GM19328 (cell line): Measurements from ENCODE around the gene PCDHA4.
"Not testable (repeated sequence)": the region's sequence is repeated elsewhere in the genome, so short reads cannot be mapped to it uniquely, and the experiment has no call there.

Experiments used
- ATAC-seq: cut with Tn5 transposase; IDR thresholded peaks from one replicate; pipeline ENCODE4 v1.9.1; 2021; ENCODE audit warnings: mild to moderate bottlenecking, moderate library complexity; ENCODE audit not compliant: unreplicated experiment

PCDHA4 gene

DNA sequence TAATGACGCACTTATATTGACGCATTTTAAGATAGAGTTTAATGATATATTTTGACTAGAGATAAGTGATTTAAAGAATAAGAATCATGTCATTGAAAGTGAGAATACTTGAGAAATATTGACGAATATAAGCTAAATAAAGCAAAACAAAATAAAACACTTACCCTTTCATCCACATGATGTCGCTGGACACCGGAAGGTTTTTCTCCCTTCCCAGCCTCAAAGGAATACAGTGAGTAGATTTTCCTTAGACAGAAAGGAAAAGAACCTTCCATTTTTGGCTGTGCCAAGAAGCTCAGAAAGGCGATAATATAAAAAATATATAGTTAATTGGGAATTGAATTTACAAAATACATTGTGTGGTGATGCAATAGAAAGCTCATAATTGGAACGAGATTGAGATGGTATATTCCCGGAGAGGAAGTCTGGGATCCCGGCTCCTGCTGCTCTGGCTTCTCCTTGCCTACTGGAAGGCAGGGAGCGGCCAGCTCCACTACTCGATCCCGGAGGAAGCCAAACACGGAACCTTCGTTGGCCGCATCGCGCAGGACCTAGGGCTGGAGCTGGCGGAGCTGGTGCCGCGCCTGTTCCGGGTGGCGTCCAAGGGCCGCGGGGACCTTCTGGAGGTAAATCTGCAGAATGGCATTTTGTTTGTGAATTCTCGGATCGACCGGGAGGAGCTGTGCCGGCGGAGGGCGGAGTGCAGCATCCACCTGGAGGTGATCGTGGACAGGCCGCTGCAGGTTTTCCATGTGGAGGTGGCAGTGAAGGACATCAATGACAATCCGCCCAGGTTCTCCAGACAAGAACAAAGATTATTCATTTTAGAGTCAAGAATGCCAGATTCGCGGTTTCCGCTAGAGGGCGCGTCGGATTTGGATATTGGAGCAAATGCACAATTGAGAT, 14.8 kb downstream of the PCDHA4 start, which contains the start of gene PCDHA5:
Gene PCDHA5 (plus strand): TSS at position 239 of the 906 bp plus-strand sequence.
- ATAC-seq = no peak

DNA sequence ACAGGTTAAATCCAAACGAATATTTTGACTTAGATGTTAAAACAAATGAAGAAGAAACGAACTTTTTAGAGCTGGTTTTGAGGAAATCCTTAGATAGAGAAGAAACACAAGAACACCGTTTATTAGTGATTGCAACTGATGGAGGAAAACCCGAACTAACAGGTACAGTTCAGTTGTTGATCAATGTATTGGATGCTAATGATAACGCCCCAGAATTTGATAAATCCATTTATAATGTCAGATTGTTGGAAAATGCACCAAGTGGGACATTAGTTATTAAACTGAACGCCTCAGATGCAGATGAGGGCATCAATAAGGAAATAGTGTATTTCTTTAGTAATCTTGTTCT, 15.4 kb downstream of the PCDHA4 start:
- no peak for ATAC-seq

DNA sequence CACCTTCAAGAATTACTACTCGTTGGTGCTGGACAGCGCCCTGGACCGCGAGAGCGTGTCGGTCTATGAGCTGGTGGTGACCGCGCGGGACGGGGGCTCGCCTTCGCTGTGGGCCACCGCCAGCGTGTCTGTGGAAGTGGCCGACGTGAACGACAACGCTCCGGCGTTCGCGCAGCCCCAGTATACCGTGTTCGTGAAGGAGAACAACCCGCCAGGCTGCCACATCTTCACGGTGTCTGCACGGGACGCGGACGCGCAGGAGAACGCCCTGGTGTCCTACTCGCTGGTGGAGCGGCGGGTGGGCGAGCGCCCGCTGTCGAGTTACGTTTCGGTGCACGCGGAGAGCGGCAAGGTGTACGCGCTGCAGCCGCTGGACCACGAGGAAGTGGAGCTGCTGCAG, 16.1 kb downstream of the PCDHA4 start:
- not testable (repeated sequence) for ATAC-seq

DNA sequence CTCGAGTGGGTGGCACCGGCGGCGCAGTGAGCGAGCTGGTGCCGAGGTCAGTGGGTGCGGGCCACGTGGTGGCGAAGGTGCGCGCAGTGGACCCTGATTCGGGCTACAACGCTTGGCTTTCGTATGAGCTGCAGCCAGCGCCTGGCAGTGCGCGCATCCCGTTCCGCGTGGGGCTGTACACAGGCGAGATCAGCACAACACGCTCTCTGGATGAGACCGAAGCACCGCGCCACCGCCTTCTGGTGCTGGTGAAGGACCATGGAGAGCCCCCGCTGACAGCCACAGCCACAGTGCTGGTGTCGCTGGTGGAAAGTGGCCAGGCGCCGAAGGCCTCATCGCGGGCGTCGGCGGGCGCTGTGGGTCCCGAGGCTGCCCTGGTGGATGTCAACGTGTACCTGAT, 16.6 kb downstream of the PCDHA4 start:
- no peak for ATAC-seq

DNA sequence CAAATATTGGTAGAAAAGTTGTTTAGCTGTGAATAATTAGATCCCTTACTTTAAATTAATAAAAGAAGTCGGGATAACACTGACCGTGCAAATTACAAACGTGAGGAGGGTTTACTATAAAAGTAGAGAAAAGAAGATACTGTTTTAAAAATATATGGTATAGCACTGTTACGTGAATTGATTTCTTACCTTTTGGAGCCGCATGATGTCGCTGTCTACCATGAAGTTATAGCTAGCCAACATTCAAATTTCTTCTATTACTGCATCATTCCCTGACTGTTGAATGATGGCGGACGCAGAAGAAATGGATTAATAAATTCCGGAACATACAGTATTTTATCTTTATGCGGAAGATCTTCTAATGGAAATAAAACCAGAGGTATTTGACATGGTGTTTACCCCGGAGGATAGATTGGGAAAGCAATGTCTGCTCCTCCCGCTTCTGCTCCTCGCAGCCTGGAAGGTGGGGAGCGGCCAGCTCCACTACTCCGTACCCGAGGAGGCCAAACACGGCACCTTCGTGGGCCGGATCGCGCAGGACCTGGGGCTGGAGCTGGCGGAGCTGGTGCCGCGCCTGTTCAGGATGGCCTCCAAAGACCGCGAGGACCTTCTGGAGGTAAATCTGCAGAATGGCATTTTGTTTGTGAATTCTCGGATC, 21.0 kb downstream of the PCDHA4 start, which contains the start of gene PCDHA6:
Gene PCDHA6 (plus strand): TSS at position 257 of the 658 bp plus-strand sequence. CDS start 132 bp downstream, at position 389.
- no peak for ATAC-seq

DNA sequence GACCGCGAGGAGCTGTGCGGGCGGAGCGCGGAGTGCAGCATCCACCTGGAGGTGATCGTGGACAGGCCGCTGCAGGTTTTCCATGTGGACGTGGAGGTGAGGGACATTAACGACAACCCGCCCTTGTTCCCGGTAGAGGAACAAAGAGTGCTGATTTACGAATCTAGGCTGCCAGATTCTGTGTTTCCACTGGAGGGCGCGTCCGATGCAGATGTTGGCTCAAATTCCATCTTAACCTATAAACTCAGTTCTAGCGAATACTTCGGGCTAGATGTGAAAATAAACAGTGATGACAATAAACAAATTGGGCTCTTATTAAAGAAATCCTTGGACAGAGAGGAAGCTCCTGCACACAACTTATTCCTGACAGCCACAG, 21.5 kb downstream of the PCDHA4 start:
- ATAC-seq = no peak

DNA sequence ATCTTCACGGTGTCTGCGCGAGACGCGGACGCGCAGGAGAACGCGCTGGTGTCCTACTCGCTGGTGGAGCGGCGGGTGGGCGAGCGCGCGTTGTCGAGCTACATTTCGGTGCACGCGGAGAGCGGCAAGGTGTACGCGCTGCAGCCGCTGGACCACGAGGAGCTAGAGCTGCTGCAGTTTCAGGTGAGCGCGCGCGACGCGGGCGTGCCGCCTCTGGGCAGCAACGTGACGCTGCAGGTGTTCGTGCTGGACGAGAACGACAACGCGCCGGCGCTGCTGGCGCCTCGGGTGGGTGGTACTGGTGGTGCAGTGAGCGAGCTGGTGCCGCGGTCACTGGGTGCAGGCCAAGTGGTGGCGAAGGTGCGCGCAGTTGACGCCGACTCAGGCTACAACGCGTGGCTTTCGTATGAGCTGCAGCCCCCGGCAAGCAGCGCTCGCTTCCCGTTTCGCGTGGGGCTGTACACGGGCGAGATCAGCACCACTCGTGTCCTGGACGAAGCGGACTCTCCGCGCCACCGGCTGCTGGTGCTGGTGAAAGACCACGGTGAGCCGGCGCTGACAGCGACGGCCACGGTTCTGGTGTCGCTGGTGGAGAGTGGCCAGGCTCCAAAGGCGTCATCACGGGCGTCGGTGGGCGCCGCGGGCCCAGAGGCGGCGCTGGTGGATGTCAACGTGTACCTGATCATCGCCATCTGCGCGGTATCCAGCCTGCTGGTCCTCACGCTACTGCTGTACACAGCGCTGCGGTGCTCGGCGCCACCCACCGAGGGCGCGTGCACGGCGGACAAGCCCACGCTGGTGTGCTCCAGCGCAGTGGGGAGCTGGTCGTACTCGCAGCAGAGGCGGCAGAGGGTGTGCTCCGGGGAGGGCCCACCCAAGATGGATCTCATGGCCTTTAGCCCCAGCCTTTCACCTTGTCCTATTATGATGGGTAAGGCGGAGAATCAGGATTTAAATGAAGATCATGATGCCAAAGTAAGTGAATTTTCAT, 22.9 kb downstream of the PCDHA4 start:
- ATAC-seq = not testable (repeated sequence)

DNA sequence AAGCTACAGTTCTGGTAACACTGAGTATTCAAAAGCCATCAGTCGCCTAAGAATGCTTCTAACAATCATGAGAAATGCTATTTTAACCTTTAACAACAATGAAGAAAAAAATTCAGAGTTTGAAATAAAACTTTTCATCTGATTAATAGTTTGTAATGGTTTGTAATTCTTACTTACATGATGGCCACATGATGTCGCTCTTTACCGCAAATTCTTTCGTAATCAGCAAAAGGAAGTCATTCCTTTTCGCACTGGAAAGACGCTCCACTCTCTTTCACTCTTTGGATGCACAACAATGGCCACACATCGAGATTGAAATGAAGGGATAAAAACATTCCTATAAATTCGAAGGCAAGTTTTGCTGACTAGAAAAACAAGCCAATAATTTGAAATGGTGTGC, 27.1 kb downstream of the PCDHA4 start, which contains the start of gene PCDHA7:
Gene PCDHA7 (plus strand): TSS at position 277 of the 400 bp plus-strand sequence. CDS start 115 bp downstream, at position 392.
- no peak for ATAC-seq

DNA sequence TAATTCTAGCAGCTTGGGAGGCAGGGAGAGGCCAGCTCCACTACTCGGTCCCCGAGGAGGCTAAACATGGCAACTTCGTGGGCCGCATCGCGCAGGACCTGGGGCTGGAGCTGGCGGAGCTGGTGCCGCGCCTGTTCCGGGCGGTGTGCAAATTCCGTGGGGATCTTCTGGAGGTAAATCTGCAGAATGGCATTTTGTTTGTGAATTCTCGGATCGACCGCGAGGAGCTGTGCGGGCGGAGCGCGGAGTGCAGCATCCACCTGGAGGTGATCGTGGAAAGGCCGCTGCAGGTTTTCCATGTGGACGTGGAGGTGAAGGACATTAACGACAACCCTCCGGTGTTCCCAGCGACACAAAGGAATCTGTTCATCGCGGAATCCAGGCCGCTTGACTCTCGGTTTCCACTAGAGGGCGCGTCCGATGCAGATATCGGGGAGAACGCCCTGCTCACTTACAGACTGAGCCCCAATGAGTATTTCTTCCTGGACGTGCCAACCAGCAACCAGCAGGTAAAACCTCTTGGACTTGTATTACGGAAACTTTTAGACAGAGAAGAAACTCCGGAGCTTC, 27.7 kb downstream of the PCDHA4 start:
- ATAC-seq = not testable (repeated sequence)

DNA sequence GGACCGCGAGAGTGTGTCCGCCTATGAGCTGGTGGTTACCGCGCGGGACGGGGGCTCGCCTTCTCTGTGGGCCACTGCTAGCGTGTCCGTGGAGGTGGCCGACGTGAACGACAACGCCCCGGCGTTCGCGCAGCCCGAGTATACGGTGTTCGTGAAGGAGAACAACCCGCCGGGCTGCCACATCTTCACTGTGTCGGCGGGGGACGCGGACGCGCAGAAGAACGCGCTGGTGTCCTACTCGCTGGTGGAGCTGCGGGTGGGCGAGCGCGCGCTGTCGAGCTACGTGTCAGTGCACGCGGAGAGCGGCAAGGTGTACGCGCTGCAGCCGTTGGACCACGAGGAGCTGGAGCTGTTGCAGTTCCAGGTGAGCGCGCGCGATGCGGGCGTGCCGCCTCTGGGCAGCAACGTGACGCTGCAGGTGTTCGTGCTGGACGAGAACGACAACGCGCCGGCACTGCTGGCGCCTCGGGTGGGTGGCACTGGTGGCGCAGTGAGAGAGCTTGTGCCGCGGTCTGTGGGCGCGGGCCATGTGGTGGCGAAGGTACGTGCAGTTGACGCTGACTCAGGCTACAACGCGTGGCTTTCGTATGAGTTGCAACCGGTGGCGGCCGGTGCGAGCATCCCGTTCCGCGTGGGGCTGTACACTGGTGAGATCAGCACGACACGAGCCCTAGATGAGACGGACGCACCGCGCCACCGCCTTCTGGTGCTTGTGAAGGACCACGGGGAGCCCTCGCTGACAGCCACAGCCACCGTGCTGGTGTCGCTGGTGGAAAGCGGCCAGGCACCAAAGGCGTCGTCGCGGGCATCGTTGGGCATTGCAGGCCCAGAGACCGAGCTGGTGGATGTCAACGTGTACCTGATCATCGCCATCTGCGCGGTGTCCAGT, 29.0 kb downstream of the PCDHA4 start:
- no peak for ATAC-seq

DNA sequence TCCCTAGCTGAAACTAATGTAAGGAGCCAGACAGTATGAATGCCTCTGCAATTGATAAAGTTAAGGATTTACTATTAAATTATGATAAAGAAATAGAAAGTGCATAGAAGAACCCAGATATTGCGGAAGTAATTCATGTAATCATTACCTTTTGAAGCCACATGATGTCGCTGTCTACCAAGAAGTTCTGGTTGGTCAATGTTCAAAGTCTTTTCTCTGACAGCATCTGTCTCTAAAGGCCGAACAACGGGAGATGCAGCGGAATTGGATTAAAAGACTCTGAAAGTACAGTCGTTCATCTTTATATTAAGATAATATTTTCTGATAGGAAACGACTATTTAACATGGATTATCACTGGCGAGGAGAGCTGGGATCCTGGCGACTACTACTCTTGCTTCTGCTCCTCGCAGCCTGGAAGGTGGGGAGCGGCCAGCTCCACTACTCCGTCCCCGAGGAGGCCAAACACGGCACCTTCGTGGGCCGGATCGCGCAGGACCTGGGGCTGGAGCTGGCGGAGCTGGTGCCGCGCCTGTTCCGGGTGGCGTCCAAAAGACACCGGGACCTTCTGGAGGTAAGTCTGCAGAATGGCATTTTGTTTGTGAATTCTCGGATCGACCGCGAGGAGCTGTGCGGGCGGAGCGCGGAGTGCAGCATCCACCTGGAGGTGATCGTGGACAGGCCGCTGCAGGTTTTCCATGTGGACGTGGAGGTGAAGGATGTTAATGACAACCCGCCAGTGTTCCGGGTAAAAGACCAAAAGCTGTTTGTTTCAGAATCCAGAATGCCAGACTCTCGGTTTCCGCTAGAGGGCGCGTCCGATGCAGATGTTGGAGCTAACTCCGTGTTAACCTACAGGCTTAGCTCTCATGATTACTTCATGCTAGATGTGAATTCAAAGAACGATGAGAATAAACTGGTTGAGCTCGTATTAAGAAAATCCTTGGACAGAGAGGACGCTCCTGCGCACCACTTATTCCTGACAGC, 34.4 kb downstream of the PCDHA4 start, which contains the start of gene PCDHA8:
Gene PCDHA8 (plus strand): TSS at position 210 of the 985 bp plus-strand sequence. CDS start 135 bp downstream, at position 345.
- ATAC-seq = no peak

DNA sequence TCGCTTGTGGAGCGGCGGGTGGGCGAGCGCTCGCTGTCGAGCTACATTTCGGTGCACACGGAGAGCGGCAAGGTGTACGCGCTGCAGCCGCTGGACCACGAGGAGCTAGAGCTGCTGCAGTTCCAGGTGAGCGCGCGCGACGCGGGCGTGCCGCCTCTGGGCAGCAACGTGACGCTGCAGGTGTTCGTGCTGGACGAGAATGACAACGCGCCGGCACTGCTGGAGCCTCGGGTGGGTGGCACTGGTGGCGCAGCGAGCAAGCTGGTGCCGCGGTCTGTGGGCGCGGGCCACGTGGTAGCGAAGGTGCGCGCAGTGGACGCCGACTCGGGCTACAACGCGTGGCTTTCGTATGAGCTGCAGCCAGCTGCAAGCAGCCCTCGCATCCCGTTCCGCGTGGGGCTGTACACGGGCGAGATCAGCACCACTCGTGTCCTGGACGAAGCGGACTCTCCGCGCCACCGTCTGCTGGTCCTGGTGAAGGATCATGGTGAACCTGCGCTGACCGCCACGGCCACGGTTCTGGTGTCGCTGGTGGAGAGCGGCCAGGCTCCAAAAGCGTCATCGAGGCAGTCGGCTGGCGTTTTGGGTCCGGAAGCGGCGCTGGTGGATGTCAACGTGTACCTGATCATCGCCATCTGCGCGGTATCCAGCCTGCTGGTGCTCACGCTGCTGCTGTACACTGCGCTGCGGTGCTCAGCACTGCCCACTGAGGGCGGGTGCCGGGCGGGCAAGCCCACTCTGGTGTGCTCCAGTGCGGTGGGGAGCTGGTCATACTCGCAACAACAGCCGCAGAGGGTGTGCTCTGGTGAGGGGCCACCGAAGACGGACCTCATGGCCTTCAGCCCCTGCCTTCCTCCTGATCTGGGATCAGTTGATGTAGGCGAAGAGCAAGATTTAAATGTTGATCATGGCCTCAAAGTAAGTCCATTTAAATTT, 36.2 kb downstream of the PCDHA4 start:
- ATAC-seq = no peak

DNA sequence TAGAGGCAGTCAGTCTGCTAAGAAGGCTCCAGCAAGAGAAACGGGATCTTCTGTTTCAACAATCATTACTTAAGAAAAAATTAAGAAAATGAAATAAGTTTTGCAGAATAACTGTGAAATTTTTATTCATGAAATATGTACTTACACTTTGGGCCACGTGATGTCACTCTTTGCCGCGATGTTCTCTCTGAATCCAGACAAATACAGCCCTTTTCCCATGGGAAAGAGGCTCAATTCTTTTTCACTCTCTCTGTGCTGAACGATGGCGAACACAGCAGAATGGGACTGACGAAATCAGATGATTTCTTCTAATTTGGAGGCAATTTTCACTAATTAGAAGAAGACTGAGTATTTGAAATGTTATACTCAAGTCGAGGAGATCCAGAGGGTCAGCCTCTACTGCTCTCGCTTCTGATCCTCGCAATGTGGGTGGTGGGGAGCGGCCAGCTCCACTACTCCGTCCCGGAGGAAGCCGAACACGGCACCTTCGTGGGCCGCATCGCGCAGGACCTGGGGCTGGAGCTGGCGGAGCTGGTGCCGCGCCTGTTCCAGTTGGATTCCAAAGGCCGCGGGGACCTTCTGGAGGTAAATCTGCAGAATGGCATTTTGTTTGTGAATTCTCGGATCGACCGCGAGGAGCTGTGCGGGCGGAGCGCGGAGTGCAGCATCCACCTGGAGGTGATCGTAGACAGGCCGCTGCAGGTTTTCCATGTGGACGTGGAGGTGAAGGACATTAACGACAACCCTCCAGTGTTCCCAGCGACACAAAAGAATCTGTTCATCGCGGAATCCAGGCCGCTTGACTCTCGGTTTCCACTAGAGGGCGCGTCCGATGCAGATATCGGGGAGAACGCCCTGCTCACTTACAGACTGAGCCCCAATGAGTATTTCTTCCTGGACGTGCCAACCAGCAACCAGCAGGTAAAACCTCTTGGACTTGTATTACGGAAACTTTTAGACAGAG, 41.6 kb downstream of the PCDHA4 start, which contains the start of gene PCDHA9:
Gene PCDHA9 (plus strand): TSS at position 244 of the 964 bp plus-strand sequence. CDS start 114 bp downstream, at position 358.
- ATAC-seq = not testable (repeated sequence)

DNA sequence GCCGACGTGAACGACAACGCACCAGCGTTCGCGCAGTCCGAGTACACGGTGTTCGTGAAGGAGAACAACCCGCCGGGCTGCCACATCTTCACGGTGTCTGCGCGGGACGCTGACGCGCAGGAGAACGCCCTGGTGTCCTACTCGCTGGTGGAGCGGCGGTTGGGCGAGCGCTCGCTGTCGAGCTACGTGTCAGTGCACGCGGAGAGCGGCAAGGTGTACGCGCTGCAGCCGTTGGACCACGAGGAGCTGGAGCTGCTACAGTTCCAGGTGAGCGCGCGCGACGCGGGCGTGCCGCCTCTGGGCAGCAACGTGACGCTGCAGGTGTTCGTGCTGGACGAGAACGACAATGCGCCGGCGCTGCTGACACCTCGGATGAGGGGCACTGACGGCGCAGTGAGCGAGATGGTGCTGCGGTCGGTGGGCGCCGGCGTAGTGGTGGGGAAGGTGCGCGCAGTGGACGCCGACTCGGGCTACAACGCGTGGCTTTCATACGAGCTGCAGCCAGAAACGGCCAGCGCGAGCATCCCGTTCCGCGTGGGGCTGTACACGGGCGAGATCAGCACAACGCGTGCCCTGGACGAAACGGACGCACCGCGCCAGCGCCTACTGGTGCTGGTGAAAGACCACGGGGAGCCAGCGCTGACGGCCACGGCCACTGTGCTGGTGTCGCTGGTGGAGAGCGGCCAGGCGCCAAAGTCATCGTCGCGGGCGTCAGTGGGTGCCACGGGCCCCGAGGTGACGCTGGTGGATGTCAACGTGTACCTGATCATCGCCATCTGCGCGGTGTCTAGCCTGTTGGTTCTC, 43.2 kb downstream of the PCDHA4 start:
- not testable (repeated sequence) for ATAC-seq
